IPS DF 4.7 (cell line): ENCODE measurements around the gene UNC79.

ENCODE experiments used
- DNase-seq: peaks from one replicate; pipeline ENCODE4 v3.0.0-alpha.2; 2013; ENCODE audit warnings: low spot score; ENCODE audit errors: extremely low read depth

Gene UNC79

DNA sequence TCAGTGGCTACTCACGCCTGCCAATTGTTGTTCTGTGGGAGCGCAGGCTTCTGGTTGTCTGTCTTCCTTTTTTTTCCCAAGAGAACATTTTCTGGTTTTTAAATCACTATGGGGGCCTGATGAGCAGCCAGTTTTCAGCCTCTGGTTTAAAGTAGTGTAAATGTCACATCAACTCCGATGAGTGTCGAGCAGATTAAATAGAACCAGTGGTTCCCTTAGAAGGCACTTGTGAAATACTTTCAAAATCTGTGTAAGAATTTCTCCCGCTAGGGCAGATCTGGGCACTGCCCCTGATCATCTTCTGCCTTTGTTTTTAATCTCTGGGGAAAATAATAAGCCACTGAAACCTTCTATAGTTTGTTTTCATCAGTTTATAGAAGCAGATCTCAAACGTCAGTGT, 227.1 kb downstream of the UNC79 start:
- no peak for DNase-seq

DNA sequence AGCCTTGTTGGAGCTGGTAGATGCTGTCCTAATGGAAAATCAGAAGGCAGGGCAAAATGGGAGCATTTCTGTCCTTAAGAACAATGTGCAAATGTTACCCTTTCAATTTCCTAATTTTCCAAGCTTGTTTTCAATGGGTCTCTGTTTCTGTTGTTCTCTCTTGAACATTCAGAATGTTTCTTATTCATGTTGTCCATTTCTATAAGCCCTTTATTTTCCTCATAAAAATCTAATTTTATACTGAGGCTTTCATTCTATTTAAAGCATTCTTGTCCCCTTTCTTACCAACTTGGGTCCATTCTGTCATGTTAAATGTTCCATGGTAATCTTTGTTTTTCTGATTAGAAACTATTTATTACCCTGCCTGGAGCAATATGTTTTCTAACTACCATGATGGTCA, 232.6 kb downstream of the UNC79 start:
- DNase-seq, result no peak

GRCh38 chr14:93665169-93665568, 234.4 kb downstream of the UNC79 start:
- DNase-seq, result no peak

DNA sequence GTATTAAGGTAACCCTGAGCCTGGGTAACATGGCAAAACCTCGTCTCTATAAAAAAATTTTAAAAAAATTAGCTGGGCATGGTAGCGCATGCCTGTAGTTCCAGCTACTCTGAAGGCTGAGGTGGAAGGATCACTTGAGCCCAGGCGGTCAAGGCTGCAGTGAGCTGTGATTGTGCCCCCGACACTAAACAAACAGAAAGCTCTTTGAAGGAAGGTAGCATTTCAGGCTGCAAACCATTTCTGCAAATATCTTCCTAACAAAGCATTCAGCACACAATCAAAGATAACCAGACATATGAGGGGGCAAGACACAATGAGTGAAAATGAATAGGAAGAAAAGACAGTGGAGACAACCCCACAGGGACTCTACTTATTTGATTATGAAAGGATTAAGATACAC, 238.9 kb downstream of the UNC79 start:
- no peak for DNase-seq

GRCh38 chr14:93674343-93674742, 243.6 kb downstream of the UNC79 start:
- DNase-seq, result no peak

- no peak for DNase-seq
Measured at GRCh38 chr14:93675651-93676050, 244.9 kb downstream of the UNC79 start.

DNA sequence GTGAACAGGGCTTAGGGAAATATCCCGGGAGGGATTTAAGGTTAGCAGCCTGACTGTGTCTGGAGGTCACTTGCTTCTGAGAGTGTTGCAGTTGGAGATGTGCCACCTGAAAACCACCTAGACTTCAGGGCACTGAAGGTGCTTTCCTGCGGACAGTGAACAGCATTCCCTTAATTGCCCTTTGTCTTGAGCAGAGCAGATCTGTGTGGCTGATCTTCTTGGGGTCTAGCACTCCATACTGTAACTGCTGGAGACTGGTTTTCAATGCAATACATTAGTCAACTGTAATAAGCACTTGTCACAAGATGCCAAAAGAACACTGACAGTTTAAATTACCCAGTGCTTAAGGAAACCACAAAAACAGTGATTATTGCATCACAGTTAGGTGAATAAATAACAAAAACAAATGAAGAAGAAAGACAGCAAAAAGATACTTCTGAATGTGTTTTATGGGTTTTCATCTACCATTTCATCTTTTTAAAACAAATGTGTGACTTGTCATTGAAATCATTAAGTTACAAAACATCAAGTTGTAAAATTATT, 245.7 kb downstream of the UNC79 start:
- DNase-seq, result no peak

- no peak for DNase-seq
Measured at GRCh38 chr14:93682459-93682858, 251.7 kb downstream of the UNC79 start.

DNA sequence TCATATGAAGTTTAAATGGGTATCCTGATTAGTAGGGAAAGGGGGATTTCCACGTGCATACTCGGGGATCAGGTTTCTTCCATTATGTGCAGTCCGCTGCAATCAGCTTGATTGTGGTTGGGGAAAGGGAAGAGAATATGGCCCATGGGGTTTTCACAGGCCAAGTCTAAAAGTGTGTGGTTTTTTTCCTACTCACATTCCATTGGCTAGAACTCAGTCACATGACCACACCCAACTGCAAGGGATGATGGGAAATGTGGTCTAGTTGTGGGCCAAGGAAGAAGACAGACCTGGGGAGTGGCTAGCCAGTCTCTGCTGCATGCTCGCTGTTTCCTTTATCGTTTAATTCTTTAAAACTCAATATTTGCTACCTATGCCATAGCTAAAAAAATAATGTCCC, 252.5 kb downstream of the UNC79 start:
- peak; percentile 62 for DNase-seq

- DNase-seq, result no peak
Measured at GRCh38 chr14:93685121-93685895, 254.6 kb downstream of the UNC79 start.

DNA sequence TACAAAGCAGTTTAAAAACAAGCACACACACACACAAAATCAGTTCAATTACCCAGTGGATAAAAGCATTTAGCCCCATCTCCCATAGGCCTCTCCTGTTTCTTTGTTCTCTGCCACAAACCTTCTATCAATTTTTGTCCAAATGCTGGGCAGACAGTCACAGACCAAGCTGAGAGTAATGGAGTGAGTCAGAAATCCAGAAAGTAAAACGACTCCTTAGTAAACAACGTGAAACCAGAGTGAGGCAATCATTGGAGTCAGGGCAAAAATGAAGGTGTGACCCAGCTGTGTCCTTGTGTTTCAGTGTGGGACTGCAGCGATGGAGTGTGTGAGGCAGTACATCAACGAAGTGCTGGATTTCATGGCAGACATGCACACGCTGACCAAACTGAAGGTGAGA, 255.5 kb downstream of the UNC79 start:
- no peak for DNase-seq

- peak; percentile 79 for DNase-seq
Measured at GRCh38 chr14:93688239-93688666, 257.5 kb downstream of the UNC79 start.

DNA sequence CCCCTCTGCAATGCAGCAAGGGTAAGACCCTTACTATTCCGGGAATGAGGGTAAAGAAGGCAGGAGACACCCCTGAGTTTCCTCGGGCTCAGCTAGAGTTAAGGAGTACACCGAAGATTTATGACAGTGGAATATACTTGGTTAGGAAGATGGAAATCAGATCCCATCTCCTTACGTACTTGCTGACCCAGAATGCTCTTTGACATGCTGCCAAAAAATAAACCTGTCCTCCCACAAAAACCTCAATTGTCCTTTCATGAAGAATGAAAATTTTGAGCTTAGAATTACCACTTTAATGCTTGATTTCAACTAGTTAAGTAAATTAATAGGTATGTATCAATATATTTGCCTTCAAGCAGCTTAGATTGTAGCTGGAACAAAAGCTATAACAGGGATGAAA, 258.1 kb downstream of the UNC79 start:
- no peak for DNase-seq

- no peak for DNase-seq
Measured at GRCh38 chr14:93690146-93690545, 259.4 kb downstream of the UNC79 start.

DNA sequence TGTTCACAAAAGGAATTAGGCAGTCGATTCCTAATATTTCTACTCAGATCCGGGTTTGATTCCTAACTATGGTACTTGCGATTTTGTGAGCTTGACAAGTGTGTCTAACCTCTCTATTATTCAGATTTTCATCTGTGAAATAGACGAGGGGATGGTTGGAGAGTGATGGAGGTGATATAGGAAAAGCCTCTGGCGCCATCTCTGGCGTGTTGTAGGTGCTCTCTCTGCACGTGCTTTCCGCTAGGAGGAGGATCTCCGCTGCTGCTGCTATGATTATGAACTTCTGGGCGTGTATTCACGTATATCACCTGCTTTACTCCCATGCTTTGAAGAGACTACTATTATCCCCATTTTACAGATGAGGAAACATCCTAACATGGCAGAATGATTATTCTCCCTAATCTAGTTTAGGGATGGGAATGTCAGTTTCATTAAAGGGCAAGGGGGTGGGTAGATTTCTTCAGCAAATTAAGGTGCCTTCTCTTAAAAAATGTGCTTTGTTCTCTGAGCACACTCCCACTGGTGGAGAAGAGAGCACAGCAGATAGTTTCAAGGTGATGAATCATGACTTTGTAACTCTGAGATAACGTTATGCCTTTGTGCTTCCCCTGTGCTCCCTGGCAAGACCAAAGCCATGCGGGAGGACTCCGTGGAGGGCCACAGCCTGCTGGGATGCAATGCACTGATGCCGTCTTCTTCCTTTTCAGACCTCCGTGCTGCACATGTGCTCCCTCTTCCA, 260.5 kb downstream of the UNC79 start:
- no peak for DNase-seq

DNA sequence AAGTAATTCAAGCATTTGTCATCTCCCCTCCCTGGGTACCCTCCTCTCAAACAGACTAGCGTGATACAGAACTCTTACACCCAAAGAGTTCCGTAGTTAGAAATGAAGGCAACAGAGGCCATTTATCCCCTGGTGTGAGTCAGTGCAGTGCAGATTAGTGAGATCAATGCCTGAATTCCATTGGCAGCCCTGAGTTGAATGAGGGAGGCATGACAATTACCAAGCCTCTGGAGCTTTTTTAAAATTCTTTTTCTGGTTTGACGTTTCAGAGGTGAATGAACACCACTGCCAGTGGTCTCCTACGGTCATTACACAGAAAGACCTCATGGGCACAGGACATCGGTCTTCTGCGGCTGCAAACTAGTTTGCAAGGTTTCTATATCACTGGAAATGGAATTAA, 263.2 kb downstream of the UNC79 start:
- no peak for DNase-seq

DNA sequence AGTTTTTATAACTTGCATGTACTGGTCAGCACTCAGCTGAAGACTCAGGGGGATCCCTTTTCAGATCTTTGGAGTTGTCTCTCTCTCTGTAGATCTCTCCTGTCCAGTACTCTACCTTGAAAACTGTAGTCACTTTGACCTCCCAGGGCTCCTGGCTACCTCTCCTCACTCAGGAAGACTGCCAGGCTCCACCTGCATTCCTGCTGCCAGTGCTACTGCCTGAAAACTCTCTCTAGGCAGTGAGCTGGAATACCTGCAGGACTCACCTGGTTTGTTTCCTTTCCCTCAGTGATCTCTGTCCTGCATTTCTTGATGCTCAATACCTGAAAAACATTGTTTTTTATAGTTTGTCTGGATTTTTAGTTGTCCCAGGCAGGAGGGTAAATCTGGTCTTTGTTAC, 270.2 kb downstream of the UNC79 start:
- DNase-seq, result no peak

DNA sequence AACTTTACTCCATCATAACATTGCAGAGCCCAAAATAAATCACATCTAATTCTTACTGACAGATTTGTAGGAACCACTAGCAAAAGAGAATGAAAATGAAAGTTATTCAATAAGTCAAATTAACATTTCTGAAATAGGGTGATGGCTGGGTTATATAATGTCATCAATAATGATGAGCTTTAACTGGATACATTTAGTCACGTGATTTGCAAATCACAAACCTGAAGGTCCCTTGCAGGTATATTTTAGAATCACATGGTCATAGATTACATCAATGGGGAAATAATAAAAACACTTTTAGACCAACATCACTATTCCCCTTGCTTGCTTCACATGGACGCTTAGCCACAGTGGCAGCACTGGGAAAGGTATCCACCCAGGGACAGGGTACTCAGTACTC, 270.8 kb downstream of the UNC79 start:
- no peak for DNase-seq

GRCh38 chr14:93702946-93703345, 272.2 kb downstream of the UNC79 start:
- no peak for DNase-seq

DNA sequence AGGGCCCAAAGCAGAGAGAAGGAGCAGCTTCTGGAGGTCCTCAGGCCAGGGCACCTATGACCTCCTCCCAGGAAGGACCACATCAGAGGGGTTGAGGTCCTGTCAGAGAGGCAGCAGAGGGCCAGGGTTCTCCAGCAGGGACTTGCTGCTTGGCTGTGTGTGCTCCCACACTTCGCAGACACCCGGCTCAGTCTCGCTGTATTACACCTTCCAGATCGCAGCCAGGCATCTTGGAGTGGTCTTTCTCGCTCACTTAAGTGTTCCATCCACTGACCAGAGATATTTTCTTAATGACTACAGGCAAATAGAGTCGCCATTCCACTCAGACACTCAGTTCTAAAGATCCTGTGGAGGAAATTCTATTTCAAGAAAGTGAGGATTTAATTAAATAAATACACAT, 273.2 kb downstream of the UNC79 start:
- DNase-seq, result no peak

- no peak for DNase-seq
Measured at GRCh38 chr14:93705513-93706156, 274.9 kb downstream of the UNC79 start.

DNA sequence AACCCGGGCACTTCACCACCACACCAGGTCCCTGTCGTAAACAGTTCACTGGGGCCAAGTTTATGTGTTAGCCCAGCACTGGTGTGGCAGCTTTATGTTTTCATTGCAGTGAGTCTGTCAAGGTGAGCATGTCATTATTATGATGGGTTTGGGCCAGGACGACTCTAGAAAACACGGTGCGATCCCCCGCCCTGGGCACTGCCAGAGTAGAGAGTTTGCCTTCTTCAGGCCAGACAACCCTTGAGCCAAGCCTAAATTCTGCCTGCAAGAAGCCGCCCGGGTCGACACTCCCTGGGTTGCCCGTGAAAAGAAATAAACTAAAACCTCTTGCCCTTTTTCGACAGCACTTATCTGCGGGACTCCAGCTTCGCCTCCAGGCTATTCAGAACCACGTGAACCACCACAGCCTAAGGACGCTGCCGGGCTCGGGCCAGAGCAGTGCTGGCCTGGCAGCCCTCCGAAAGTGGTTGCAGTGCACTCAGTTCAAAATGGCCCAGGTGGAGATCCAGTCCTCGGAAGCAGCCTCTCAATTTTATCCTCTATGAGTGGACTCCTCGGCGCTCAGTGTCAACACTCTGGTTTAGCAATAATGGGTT, 275.7 kb downstream of the UNC79 start:
- DNase-seq, result no peak
